PFSK-1 (cell line): Measurements from ENCODE around the gene FKBP1A.

Experiments used
- FOXP2 ChIP-seq: optimal IDR thresholded peaks from 2 replicates; pipeline ENCODE3; 2011; ENCODE audit warnings: borderline replicate concordance, control low read depth, inconsistent platforms; ENCODE audit not compliant: insufficient read depth; ENCODE audit errors: extremely low read length, extremely low read depth
- POLR2AphosphoS5 ChIP-seq: IDR thresholded peaks from 2 replicates; pipeline ENCODE4 v1.6.1; 2012; ENCODE audit warnings: low read depth, mild to moderate bottlenecking, control low read depth, low read length, moderate library complexity
- SIN3A ChIP-seq: IDR thresholded peaks from 2 replicates; pipeline ENCODE4 v1.6.1; 2012; ENCODE audit warnings: mild to moderate bottlenecking, low read length, moderate library complexity, borderline replicate concordance; ENCODE audit not compliant: insufficient read depth
- TAF1 ChIP-seq: IDR thresholded peaks from 2 replicates; pipeline ENCODE4 v1.6.1; 2012; ENCODE audit warnings: low read length, control low read depth, borderline replicate concordance; ENCODE audit not compliant: insufficient read depth
- TF ChIP-seq, protein P1 (sequence below), 2 experiments: IDR thresholded peaks; 2 replicates each; pipeline versions ENCODE4 v1.6.1 to v1.8.0; 2011 to 2012; ENCODE audit warnings: low read depth in 2 of 2, low read length in 2 of 2, control low read depth in 1 of 2, inconsistent platforms in 1 of 2, mild to moderate bottlenecking in 1 of 2, moderate library complexity in 1 of 2; ENCODE audit not compliant: insufficient read depth in 1 of 2

Gene FKBP1A

DNA sequence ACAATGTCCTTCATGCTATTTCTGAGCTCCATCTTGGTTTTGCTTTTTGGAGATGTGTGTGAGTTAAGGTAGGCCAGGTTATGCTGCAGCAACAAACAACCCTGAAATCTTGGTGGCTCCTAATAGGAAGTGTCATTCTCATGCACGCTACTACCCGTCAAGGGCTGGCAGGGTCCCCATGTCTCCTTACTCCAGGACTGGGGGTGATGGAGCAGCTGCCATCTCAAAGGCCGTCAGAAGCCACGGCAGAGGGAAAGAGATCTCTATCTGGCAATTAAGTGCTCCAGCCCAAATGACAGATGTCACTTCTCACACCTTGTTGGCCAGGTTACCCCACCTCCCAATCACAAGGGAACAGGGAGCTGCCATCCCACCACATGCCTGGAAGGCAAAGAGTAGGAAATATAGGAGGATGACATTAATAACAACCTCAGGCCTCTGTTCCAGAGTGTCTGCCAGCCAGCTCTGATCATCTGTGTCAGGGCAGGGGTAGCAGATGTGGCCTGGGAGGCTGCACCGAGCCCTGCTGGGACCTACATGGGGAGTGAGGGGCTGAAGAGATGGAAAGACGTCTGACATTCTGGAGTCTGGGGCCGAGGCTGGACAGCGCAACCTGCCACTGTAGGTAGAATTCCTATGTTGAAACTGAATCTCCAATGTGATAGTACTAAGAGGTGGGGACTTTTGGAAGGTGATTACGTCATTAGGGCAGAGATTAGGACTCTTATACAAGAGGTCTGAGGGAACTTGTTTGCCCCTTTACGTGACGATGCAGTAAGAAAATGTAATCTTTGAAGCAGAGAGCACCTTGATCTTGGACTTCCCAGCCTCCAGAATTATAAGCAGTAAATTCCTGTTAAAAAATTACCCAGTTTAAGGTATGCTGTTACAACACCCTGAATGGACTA lies 59.1 kb downstream of the FKBP1A start:
- TF ChIP-seq, protein P1, sequence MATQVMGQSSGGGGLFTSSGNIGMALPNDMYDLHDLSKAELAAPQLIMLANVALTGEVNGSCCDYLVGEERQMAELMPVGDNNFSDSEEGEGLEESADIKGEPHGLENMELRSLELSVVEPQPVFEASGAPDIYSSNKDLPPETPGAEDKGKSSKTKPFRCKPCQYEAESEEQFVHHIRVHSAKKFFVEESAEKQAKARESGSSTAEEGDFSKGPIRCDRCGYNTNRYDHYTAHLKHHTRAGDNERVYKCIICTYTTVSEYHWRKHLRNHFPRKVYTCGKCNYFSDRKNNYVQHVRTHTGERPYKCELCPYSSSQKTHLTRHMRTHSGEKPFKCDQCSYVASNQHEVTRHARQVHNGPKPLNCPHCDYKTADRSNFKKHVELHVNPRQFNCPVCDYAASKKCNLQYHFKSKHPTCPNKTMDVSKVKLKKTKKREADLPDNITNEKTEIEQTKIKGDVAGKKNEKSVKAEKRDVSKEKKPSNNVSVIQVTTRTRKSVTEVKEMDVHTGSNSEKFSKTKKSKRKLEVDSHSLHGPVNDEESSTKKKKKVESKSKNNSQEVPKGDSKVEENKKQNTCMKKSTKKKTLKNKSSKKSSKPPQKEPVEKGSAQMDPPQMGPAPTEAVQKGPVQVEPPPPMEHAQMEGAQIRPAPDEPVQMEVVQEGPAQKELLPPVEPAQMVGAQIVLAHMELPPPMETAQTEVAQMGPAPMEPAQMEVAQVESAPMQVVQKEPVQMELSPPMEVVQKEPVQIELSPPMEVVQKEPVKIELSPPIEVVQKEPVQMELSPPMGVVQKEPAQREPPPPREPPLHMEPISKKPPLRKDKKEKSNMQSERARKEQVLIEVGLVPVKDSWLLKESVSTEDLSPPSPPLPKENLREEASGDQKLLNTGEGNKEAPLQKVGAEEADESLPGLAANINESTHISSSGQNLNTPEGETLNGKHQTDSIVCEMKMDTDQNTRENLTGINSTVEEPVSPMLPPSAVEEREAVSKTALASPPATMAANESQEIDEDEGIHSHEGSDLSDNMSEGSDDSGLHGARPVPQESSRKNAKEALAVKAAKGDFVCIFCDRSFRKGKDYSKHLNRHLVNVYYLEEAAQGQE (IDR thresholded peaks at IDR 0.05; ENCODE audit: insufficient read depth in 1 of 2, low read depth in 2 of 2, low read length in 2 of 2): no peak
- no peak for TF ChIP-seq TAF1
- TF ChIP-seq FOXP2: no peak
- TF ChIP-seq SIN3A: no peak
- TF ChIP-seq POLR2AphosphoS5: no peak

DNA sequence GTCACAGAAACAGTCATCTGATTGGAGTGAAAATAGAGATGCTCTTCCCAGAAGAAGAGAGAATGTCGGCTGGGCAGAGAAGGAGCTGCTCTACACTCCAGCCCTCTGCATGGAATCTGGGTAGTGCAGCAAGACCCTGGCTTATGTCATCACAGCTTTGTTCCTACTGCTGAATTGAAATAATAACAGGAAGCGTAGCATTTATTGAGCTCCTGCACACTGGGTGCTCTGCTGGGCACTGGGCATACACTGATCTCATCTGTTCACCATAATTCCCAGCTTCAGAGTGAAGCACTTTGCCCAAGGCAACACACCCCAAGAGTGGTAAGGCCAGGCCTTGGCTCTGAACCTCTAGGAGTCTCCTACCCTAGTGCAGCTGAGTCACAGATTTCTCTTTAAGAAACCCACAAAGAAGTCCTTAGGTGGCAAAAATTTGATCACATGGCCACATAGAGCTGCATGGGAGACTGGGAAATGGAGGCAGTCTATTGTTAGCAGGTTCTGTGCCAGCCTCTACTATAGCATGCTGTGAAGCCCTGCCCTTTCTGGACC lies 60.0 kb downstream of the FKBP1A start:
- TF ChIP-seq, protein P1 (IDR thresholded peaks at IDR 0.05; ENCODE audit: insufficient read depth in 1 of 2, low read depth in 2 of 2, low read length in 2 of 2): no peak
- no peak for TF ChIP-seq FOXP2

DNA sequence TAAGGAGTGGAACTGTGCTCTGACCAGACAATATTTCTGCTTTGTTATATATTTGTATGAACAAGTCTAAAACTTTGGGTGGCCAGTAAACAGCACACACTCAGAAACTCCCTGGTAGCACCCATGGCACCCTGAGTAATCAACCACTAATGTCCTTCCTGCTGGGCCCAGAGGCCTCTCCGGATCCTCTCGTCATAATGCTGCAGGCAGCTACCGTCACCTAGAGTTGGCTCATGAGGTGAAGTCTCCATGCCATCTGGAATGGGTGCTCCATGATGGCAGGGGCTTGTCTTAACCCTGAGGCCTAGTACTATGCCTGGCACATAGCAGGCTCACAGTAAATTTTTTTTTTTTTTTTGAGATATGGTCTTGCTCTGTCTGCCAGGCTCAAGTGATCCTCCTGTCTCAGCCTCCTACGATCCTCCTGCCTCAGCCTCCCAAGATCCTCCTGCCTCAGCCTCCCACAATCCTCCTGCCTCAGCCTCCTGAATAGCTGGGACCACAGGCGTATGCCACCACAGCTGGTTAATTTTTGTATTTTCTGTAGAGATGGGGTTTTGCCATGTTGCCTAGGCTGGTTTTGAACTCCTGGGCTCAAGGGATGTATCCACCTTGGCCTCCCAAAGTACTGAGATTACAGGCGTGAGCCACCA lies 60.9 kb downstream of the FKBP1A start:
- TF ChIP-seq, protein P1 (IDR thresholded peaks at IDR 0.05; ENCODE audit: insufficient read depth in 1 of 2, low read depth in 2 of 2, low read length in 2 of 2): no peak
- TF ChIP-seq SIN3A (no peak), FOXP2 (no peak), POLR2AphosphoS5 (no peak), TAF1 (no peak)

DNA sequence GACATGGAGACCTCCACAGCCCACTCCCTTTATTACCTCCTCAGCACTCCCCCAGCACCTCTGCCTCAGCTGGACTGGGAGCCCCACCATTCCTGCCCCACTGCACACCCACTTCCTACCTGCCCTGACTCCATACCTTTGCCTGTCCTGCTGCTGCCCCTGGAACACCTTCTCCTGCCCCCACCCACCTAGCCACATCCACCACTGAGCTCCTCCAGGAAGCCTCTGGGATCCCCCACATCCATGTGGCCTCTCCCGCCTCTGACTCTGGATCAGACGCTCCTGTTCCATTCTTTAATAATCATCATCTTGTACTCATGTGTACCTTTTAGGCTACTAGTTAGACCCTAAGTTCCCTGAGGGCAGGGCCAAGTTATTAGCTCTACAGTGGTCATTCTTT lies 61.8 kb downstream of the FKBP1A start:
- no peak for TF ChIP-seq TAF1

DNA sequence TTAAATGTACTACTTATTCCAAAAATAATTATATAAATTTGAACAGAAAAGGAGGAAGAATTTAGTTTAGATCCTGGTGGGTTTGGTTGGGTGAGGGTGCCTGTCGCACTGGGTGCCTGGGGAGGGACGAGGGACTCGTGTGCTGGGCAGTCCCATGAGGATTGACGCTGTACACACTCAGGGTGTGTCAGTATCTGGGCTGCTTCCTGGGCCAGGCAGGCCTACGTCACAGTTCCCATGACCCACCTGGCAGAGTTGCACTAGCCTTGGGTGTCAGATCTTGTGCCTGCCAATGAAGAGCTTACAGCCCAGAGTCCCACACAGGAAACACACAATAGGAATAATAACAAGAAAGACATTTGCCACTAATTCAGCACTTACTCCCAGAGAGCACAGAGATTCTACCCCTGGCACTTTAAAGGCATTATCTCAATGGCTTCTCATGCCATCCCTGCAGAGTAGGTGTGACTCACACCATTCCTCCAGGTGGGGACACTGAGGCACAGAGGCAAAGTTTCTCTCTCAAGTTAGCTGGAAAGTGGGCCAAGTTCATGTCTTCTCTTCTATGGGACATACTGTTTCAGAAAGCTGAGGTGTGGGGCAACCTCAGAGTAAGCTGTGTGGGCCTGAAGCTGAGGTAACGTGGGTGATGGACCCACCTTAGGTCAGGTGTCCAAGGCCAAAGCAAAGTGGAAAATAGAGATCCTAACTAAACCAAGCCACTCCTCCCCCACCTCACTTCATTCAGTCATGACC lies 62.6 kb downstream of the FKBP1A start:
- no peak for TF ChIP-seq SIN3A
- no peak for TF ChIP-seq TAF1
- TF ChIP-seq FOXP2: no peak
- TF ChIP-seq POLR2AphosphoS5: no peak
- TF ChIP-seq, protein P1 (IDR thresholded peaks at IDR 0.05; ENCODE audit: insufficient read depth in 1 of 2, low read depth in 2 of 2, low read length in 2 of 2): no peak
